ENCODE results near the gene LALBA.
"Not testable (repeated sequence)": the region's sequence is repeated elsewhere in the genome, so short reads cannot be mapped to it uniquely, and the experiment has no call there.

The LALBA gene

DNA sequence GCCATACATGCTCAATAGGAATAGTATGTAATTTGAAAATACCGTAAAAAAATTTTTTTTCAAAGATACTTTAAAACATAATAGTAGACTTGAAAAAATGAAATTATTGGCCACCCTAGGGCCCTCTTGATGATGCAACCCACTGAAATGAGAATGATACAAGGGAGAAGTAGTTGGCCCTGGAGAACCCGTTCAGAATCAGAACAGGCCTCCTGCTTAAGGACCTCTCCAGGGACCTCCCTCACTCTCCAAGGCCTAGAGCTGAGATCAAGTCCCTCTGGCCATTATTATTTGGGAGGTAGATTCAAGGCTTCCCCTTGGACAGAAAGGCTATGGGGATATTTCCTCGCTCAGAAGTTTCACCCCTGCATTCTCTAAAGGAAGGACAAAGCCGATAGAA lies 11.9 kb downstream of the LALBA start:
- TF ChIP-seq, protein P1, sequence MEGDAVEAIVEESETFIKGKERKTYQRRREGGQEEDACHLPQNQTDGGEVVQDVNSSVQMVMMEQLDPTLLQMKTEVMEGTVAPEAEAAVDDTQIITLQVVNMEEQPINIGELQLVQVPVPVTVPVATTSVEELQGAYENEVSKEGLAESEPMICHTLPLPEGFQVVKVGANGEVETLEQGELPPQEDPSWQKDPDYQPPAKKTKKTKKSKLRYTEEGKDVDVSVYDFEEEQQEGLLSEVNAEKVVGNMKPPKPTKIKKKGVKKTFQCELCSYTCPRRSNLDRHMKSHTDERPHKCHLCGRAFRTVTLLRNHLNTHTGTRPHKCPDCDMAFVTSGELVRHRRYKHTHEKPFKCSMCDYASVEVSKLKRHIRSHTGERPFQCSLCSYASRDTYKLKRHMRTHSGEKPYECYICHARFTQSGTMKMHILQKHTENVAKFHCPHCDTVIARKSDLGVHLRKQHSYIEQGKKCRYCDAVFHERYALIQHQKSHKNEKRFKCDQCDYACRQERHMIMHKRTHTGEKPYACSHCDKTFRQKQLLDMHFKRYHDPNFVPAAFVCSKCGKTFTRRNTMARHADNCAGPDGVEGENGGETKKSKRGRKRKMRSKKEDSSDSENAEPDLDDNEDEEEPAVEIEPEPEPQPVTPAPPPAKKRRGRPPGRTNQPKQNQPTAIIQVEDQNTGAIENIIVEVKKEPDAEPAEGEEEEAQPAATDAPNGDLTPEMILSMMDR (IDR thresholded peaks at IDR 0.05), result no peak
- H3K4me3 ChIP-seq, result no peak overlapping the region
- H3K27ac ChIP-seq, result no peak overlapping the region
- DNase-seq (ENCODE audit: low spot score), result no peak

DNA sequence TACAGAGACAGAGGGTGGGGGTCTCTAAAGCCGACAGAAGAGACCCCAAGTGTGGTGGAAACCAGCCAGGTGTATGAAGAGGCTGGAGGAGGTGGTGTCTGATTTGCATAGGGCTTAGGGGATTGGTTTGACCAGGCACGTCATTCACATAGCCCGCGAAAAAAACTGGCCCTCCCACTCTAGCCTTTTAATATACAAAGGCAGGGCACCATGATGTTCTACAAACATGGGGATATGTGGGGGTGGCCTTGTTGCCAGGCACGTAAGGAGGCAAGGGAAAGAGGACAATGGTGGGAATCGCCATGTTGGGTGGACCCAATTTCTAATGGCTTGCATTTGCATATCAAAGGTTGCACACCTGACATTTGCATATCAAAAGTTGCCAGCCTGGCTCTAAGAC lies 13.2 kb downstream of the LALBA start:
- no peak for DNase-seq (ENCODE audit: low spot score)
- TF ChIP-seq, protein P1 (IDR thresholded peaks at IDR 0.05), result no peak
- Histone ChIP-seq H3K4me3 (no peak overlapping the region), H3K27ac (no peak overlapping the region)

DNA sequence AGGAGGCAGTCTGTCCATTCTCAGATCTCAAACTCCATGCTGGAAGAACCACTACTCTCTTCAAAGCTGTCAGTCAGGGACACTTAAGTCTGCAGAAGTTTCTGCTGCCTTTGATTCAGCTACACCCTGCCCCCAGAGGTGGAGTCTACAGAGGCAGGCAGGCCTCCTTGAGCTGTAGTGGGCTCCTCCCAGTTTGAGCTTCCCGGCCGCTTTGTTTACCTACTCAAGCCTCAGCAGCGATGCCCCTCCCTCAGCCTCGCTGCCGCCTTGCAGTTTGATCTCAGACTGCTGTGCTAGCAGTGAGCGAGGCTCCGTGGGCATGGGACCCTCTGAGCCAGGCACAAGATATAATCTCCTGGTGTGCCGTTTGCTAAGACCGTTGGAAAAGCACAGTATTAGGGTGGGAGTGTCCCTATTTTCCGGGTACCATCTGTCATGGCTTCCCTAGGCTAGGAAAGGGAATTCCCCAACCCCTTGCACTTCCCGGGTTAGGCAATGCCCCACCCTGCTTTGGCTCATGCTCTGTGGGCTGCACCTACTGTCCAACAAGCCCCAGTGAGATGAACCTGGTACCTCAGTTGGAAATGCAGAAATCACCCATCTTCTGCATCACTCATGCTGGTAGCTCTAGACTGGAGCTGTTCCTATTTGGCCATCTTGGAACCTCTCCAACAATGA lies 16.0 kb downstream of the LALBA start:
- not testable (repeated sequence) for DNase-seq (ENCODE audit: low spot score); H3K27ac ChIP-seq; H3K4me3 ChIP-seq

DNA sequence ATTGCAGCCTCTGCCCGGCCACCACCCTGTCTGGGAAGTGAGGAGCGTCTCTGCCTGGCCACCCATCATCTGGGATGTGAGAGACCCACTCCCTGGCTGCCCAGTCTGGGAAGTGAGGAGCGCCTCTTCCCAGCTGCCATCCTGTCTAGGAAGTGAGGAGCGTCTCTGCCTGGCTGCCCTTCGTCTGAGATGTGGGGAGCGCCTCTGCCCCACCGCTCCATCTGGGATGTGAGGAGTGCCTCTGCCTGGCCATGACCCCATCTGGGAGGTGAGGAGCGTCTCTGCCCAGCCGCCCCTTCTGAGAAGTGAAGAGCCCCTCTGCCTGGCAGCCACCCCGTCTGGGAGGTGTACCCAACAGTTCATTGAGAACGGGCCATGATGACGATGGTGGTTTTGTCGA lies 18.2 kb downstream of the LALBA start:
- H3K27ac ChIP-seq; DNase-seq (ENCODE audit: low spot score); H3K4me3 ChIP-seq: not testable (repeated sequence)

DNA sequence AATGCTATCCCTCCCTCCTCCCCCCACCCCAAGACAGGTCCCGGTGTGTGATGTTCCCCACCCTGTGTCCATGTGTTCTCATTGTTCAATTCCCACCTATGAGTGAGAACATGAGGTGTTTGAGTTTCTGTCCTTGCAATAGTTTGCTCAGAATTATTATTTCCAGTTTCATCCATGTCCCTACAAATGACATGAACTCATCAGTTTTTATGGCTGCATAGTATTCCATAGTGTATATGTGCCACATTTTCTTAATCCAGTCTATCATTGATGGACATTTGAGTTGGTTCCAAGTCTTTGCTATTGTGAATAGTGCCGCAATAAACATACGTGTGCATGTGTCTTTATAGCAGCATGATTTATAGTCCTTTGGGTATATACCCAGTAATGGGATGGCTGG lies 22.8 kb downstream of the LALBA start:
- DNase-seq (ENCODE audit: low spot score); H3K4me3 ChIP-seq; H3K27ac ChIP-seq: not testable (repeated sequence)

DNA sequence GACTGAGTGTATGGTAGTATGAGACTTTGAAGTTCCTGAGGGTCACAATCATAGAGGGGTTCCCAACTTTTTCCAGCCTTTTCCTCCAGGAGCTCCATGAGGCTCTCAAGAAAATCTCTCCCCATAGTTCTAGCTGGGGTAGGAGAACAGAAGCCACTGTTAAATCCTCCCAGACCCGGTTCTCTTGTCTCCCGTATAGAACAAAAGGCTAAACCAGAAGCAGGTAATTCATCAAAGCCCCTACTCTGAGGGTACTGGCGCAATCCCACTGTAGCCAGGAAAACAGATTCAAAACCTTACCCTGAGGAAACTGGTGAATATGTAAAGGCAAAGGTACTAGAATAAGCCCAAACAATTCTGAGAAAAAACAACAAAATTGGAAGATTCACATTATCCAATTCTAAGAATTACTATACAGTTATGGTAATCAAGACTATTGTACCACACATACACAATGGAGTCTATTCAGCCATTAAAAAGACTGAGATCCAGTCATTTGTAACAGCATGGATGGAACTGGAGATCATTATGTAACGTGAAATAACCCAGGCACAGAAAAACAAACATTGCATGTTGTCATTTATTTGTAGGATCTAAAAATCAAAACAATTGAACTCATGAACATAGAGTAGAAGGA lies 23.9 kb downstream of the LALBA start:
- H3K4me3 ChIP-seq, result no peak overlapping the region
- H3K27ac ChIP-seq, result no peak overlapping the region
- TF ChIP-seq, protein P1 (IDR thresholded peaks at IDR 0.05), result no peak
- no peak for DNase-seq (ENCODE audit: low spot score)

DNA sequence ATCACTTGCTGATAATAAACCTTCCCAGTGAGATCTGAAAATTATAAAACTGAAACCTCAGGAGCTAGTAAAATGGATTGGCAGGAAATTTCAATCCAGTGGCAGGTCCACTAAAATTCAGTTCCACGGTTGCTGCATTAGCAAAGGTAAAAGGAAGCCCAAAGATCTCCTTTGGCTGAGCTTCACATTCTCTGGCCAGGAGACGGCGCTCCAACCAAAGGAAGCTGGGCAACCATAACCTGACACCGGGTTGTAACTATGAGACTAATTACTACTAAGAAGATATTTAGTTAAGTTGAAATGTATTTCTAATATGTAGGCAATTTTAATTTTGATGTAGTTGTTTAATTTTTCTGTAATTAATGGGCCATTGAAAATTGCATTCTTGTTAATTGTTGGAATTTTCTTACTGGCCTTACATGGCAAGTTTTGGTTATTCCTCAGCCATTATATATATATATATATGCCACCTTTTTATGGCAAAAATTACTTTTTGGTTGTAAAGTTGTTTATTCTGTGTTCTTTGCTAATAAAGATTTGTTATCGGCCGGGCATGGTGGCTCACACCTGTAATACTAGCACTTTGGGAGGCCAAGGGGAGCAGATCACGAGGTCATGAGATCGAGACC lies 27.4 kb downstream of the LALBA start:
- no peak for DNase-seq (ENCODE audit: low spot score)
- TF ChIP-seq, protein P1 (IDR thresholded peaks at IDR 0.05), result no peak
- Histone ChIP-seq H3K27ac (no peak overlapping the region), H3K4me3 (no peak overlapping the region)

DNA sequence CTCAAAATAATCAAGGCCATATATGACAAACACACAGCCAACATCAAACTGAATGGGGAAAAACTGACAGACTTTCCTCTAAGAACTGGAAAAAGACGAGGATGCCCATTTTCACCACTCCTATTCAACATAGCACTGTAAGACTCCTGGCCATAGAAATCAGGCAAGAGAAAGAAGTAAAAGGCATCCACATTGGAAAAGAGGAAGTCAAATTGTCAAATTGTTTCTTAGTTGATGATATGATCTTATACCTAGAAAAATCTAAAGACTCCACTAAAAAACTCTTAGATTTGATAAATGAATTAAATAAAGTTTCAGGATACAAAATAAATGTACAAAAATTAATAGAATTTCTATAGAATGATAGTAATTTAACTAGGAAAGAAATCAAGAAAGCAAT lies 33.2 kb downstream of the LALBA start:
- H3K27ac ChIP-seq, result no peak overlapping the region
- no peak for DNase-seq (ENCODE audit: low spot score)
- TF ChIP-seq, protein P1 (IDR thresholded peaks at IDR 0.05), result no peak
- H3K4me3 ChIP-seq, result no peak overlapping the region
